Measurements from ENCODE around the gene OTUD3.

DNA sequence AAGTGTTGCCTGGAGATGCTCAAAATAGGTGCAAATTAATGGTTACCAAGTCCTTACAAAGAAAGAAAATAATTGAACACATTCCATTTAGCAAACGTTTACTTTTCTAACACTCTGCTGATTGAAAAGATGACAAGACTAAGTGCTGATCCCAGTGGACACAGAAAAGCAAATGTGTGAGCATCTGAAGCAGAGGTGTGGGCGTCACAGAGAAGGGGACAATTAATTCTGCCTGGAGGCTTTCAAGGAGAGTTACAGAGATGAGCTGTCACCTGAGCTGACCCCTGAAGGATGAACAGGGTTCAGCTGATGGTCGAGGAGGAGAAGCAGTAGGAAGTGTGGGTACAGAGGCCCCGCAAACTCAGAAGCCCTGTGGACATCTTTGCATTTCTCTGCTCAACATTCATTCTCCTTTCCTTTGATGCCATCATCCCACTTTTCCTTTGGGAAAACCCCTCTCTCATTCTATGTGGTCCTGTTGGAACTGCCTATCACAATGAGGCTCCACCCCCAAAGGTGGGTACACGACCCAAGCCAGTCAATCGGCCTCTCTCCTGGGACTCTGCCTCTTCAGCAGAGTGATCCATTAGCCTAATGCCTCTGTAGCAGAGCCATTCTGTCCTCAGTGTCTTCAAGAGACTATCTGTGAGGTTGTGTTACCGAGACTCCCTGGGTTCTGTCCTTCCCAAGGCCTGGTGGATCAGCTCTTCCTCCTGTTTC is 58.5 kb downstream of the OTUD3 start:
- TF ChIP-seq, protein P1, sequence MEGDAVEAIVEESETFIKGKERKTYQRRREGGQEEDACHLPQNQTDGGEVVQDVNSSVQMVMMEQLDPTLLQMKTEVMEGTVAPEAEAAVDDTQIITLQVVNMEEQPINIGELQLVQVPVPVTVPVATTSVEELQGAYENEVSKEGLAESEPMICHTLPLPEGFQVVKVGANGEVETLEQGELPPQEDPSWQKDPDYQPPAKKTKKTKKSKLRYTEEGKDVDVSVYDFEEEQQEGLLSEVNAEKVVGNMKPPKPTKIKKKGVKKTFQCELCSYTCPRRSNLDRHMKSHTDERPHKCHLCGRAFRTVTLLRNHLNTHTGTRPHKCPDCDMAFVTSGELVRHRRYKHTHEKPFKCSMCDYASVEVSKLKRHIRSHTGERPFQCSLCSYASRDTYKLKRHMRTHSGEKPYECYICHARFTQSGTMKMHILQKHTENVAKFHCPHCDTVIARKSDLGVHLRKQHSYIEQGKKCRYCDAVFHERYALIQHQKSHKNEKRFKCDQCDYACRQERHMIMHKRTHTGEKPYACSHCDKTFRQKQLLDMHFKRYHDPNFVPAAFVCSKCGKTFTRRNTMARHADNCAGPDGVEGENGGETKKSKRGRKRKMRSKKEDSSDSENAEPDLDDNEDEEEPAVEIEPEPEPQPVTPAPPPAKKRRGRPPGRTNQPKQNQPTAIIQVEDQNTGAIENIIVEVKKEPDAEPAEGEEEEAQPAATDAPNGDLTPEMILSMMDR (IDR thresholded peaks at IDR 0.05; ENCODE audit: insufficient read depth, low read length, poor library complexity, severe bottlenecking): no peak
- TF ChIP-seq EZH2phosphoT487 (conservative IDR thresholded peaks at IDR 0.05; ENCODE audit: low read length): no peak
